Adipocyte (in vitro differentiated cells): ENCODE results near the gene C9orf40.

Source experiments
- DNase-seq: peaks from one replicate; pipeline ENCODE4 v3.0.0-alpha.2; 2015; ENCODE audit warnings: low read depth
- H3K27me3 ChIP-seq: replicated peaks from 2 replicates; pipeline ENCODE4 v1.7.0; 2013; ENCODE audit warnings: mild to moderate bottlenecking, low read length, moderate library complexity; ENCODE audit not compliant: control insufficient read depth, insufficient read depth
- H3K36me3 ChIP-seq: 2 replicates; pipeline ENCODE4 v1.7.0; 2013; ENCODE audit warnings: low read length, mild to moderate bottlenecking, moderate library complexity; ENCODE audit not compliant: control insufficient read depth, insufficient read depth, severe bottlenecking
- H3K4me1 ChIP-seq: 2 replicates; pipeline ENCODE4 v1.7.0; 2013; ENCODE audit warnings: mild to moderate bottlenecking, low read length, moderate library complexity; ENCODE audit not compliant: control insufficient read depth, insufficient read depth
- H3K4me3 ChIP-seq: 2 replicates; pipeline ENCODE4 v1.7.0; 2013; ENCODE audit warnings: mild to moderate bottlenecking, low read length, moderate library complexity
- H3K9ac ChIP-seq: 2 replicates; pipeline ENCODE4 v1.7.0; 2013; ENCODE audit warnings: mild to moderate bottlenecking, low read length, moderate library complexity
- H3K9me3 ChIP-seq: 2 replicates; pipeline ENCODE4 v1.7.0; 2013; ENCODE audit warnings: mild to moderate bottlenecking, low read length, moderate library complexity; ENCODE audit not compliant: control insufficient read depth

Gene C9orf40, protein sequence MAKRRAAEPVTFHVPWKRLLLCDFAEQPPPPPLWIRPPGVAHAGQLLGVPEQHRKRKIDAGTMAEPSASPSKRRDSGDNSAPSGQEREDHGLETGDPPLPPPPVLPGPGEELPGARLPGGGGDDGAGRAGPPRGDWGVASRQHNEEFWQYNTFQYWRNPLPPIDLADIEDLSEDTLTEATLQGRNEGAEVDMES

DNA sequence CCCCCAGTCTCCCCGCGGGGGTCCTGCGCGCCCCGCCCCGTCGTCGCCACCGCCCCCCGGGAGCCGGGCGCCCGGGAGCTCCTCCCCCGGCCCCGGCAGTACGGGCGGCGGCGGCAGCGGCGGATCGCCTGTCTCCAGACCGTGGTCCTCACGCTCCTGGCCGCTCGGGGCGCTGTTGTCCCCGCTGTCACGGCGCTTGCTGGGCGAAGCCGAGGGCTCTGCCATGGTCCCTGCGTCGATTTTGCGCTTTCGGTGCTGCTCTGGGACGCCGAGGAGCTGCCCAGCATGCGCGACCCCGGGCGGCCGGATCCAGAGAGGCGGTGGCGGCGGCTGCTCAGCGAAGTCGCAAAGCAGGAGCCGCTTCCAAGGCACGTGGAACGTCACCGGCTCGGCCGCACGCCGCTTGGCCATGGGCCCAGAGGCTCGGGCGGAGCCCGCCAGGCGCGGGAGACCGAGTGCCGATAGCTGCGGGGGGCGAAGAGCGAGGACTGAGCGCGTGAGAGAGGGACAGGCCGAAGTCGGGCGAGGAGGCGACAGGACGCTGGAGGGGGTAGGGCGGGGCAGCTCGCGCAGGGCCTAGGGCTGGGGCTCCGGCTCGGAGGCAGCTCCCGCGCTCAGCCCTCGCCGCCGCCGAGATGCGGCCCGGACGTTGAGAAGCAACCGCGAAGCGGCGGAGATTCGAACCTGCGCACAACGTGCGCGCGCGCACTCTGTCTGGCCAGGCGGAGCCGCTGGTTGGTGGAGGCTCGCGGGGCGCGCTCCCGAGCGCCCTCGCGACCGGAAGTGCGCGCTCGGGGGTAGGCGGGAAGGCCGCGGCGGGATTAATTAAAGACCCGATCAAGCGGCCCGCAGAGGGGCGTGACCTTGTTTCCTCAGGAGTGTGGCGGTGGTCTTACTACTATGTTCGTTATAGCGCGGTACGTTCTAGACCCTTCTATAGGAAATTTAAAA lies at the start of gene C9orf40:
TSS of gene C9orf40 (minus strand) at position 712 of the 951 bp plus-strand sequence. CDS start at position 411, 301 bp downstream.
- H3K4me1 ChIP-seq, result peaks cover 3% of the 10 kb centered on the region
- H3K4me3 ChIP-seq, result peak within 1 kb of the TSS; percentile 96
- no peaks in the 10 kb centered on the region for H3K36me3 ChIP-seq
- no peaks in the 10 kb centered on the region for H3K9me3 ChIP-seq
- peak; percentile 97 for DNase-seq
- H3K9ac ChIP-seq, result peak within 1 kb of the TSS; percentile 93
- H3K27me3 ChIP-seq, result no peaks in the 10 kb centered on the region

DNA sequence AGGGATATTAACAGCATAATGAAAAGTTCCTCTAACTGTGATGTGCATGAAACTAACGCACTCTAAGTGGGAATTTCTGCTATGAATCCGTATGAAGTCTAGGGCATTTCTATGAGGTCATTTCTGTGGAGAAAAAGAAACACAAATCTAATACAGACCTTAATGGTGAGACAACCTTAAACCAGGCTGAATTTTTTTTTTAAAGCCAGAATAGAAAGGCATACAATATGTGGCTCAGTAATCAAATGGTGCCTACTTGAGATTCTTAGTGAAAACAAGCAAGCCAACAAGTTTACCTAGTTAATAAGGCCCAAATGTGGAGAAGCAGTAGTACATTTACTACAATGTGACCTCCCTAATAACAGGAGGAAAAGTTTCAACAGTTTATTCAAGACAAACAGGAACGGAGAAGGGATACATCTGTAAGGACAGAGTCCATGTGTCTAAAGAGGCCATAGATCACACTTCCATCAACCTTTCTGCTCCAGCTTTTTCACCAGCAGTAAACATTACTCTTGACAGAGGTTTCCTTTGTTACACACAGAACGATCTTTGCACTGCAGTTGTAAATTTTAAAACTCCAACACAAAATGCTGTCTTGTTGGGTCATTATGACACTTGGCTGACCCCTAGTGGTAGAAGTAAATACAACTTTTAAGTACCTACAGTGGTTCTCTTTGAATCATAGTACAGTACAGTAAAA lies 49.2 kb upstream of the C9orf40 start:
- peak; percentile 94 for DNase-seq
- Histone ChIP-seq H3K9me3 (no peaks in the 10 kb centered on the region), H3K4me1 (no peaks in the 10 kb centered on the region)

DNA sequence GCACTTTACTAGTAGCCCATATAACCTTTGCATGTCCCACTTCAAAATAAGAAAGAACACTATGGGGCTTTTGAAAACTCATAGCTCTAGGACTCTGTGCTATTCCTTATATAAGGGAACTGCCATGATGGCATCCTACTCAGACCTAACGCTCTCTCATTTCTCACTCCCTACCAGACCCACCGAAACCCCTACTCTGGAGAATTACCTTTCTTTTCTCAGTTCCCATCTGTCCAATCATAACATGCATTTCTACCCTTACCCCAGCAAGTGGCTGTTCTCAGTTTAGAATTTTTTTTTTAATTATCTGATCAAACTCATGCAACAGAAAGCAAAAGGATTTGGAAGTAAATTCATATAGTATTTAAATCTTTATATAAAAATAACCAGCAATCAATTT lies 48.1 kb upstream of the C9orf40 start:
- H3K36me3 ChIP-seq, result peaks cover 6% of the 10 kb centered on the region
- H3K4me1 ChIP-seq, result no peaks in the 10 kb centered on the region
- no peaks in the 10 kb centered on the region for H3K9me3 ChIP-seq
- H3K27me3 ChIP-seq, result no peaks in the 10 kb centered on the region
- H3K4me3 ChIP-seq, result no peak overlapping the region
- DNase-seq, result no peak
- H3K9ac ChIP-seq, result no peak overlapping the region

More for the DNA sequence above, 49.2 kb upstream of the C9orf40 start:
- H3K4me3 ChIP-seq, result no peak overlapping the region
- H3K9ac ChIP-seq, result peak overlapping the region; percentile 6
- H3K36me3 ChIP-seq, result no peaks in the 10 kb centered on the region
- H3K27me3 ChIP-seq, result no peaks in the 10 kb centered on the region

DNA sequence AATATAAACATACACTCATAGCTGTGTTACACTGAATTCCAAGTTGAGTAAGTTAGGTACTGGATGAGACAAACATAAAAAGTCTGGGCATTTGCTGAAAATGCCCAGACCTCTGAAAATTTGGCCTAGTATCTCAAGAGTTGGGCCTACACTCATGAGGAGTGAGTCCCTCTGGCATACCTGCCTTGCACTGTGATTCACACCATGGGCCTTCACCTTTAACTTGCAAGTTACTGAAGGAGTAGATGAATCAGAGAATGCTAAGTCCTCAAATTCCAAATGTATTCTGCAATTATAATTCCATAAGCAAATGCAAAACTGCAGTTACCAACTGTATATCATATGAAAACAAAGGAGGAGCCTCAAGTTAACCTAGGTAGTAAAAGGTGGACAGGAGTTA lies 32.3 kb upstream of the C9orf40 start:
- no peak overlapping the region for H3K4me3 ChIP-seq
- H3K9me3 ChIP-seq, result no peaks in the 10 kb centered on the region
- no peak for DNase-seq
- no peaks in the 10 kb centered on the region for H3K27me3 ChIP-seq
- no peaks in the 10 kb centered on the region for H3K4me1 ChIP-seq
- H3K36me3 ChIP-seq, result peaks cover 22% of the 10 kb centered on the region
- no peak overlapping the region for H3K9ac ChIP-seq

DNA sequence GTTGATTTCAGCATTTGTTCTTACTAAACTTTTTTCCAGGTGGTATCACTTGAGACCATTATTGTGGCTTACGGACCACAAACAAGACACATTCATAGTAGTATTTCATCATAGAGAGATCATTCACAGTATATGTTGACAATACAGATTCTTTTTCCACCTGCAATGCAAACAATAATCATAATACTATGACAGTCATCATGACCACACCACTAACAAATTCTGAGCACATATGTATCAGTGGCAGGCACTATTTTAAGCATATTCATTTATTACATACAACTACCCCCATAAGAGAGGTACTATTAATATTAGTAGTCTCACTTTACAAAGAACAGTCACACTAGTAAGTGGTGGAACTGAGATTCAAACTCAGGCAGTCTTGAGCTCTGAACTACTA lies 31.0 kb upstream of the C9orf40 start:
- H3K27me3 ChIP-seq, result no peaks in the 10 kb centered on the region

DNA sequence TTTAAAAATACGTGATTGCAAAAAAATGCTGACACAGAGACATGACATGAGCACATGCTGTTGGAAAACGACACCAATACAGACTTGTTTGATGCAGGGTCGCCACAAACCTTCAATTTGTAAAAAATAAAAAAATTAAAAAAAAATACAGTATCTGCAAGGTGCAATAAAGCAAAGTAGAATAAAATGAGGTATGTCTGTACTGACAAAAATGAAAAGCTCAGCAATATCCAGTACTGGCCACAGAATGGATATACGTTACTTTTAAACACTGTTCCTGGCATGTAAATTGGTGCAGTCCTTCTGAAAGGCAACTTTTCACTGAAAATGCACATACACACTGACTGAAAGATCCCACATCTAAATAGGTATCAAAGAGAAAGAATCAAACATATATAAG lies 27.1 kb upstream of the C9orf40 start:
- Histone ChIP-seq H3K4me3 (no peak overlapping the region), H3K4me1 (no peaks in the 10 kb centered on the region), H3K9me3 (peaks cover 12% of the 10 kb centered on the region), H3K36me3 (peaks cover 41% of the 10 kb centered on the region), H3K9ac (no peak overlapping the region), H3K27me3 (no peaks in the 10 kb centered on the region)
- DNase-seq, result no peak

More for the DNA sequence above, 31.0 kb upstream of the C9orf40 start:
- Histone ChIP-seq H3K9ac (no peak overlapping the region), H3K9me3 (no peaks in the 10 kb centered on the region), H3K4me1 (no peaks in the 10 kb centered on the region), H3K4me3 (no peak overlapping the region), H3K36me3 (peaks cover 34% of the 10 kb centered on the region)
- no peak for DNase-seq

DNA sequence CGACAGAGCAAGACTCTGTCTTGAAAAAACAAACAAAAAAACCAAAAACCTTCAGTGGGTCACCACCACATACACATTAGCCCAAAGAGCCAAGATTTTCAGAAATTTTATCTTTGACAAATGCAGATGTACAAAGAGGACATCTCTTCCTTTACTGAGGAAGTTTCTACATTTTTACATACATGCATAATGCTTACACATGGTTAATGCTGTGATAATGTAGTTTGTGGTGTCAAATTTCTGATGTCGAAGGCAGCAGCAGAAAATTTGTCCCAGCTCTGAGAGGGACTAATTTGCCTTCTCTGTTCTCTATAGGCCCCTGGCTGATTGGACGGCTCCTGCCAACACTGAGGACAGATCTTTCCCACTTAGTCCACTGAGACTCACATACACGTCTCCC lies 24.6 kb upstream of the C9orf40 start:
- Histone ChIP-seq H3K9ac (no peak overlapping the region), H3K9me3 (peaks cover 12% of the 10 kb centered on the region), H3K4me1 (no peaks in the 10 kb centered on the region), H3K36me3 (peaks cover 26% of the 10 kb centered on the region), H3K27me3 (no peaks in the 10 kb centered on the region), H3K4me3 (no peak overlapping the region)
- no peak for DNase-seq

DNA sequence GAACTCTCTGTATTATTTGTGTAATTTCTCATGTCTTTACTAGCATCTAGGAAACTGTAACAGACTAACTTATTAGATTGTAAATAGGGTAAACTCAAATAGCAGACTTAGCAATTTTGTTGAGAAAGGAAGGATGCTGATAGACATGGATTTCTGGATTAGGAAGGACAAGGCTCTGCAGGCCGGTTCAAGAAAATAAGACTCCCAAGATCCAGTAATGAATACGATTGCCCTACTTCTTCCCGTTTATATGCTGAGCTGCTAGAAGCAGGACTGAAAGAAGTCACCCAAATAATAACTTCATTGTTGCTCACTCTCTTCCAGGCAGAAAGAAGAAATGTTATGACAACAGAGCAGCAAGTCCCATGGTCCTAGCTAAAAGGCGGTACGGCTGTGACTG lies 22.8 kb upstream of the C9orf40 start:
- Histone ChIP-seq H3K4me3 (no peak overlapping the region), H3K36me3 (peaks cover 26% of the 10 kb centered on the region), H3K27me3 (no peaks in the 10 kb centered on the region), H3K4me1 (no peaks in the 10 kb centered on the region), H3K9ac (no peak overlapping the region), H3K9me3 (peaks cover 12% of the 10 kb centered on the region)
- DNase-seq, result no peak

DNA sequence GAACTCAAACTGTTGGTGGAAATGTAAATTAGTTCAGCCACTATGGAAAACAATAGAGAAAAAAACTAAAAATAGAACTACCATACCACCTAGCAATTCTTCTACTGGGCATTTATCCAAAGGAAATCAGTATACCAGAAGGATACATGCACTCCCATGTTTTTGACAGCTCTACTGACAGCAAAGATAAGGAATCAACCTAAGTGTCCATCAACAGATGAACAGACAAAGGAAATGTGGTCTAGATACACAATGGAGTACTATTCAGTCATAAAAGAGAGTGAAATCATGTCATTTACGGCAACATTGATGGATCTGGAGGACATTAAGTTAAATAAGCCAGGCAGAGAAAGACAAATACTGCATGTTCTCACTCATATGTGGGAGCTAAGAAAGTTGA lies 21.8 kb upstream of the C9orf40 start:
- H3K9ac ChIP-seq, result no peak overlapping the region
- no peaks in the 10 kb centered on the region for H3K27me3 ChIP-seq
- H3K4me1 ChIP-seq, result no peaks in the 10 kb centered on the region
- DNase-seq, result no peak
- H3K36me3 ChIP-seq, result peaks cover 22% of the 10 kb centered on the region
- no peak overlapping the region for H3K4me3 ChIP-seq
- H3K9me3 ChIP-seq, result peaks cover 12% of the 10 kb centered on the region

DNA sequence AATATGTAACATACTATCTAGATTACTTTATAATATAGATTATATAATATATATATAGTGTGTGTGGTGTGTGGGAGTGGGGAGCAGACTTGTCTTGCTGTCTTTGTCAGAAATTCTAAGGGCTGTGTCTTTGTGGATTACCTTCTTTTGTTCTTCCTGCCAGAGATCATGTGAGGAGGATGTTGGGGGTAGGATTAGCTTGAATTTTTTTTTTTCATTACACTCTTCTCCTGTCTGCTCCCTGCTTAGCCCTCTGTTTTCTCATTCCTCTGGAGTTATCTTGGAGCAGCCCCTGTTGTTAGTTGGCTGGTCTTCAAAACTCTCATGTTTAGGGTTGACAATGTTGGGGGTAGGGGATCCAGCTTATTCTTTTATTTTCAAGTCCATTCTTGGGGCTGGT lies 21.0 kb upstream of the C9orf40 start:
- Histone ChIP-seq H3K27me3 (no peaks in the 10 kb centered on the region), H3K4me3 (no peak overlapping the region), H3K4me1 (no peaks in the 10 kb centered on the region), H3K36me3 (peaks cover 14% of the 10 kb centered on the region), H3K9me3 (peaks cover 12% of the 10 kb centered on the region), H3K9ac (no peak overlapping the region)
- no peak for DNase-seq

DNA sequence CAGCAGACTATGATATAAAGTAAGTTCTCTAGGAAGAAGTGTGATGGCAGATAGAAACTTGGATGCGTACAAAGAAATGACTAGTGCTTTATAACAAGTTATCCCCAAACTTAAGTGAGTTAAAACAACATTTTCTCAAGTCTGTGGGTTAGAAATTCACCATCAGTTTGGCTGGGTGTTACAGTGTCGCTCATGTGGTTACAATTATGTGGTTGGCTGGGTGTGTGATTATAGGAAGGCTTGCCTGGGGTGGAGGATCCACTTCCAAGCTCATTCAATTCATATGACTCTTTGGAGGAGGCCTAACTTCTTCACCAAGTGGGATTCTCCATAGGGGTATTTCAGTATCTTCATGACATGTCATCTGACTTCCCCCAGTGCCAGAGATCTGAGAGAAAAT lies 10.3 kb upstream of the C9orf40 start:
- Histone ChIP-seq H3K27me3 (no peaks in the 10 kb centered on the region), H3K36me3 (no peaks in the 10 kb centered on the region), H3K4me1 (no peaks in the 10 kb centered on the region), H3K9ac (no peak overlapping the region), H3K4me3 (no peak overlapping the region), H3K9me3 (no peaks in the 10 kb centered on the region)
- no peak for DNase-seq
